ENCODE data around the gene ZNF622.
A peak's percentile ranks its signal among the peaks of the same experiment; 100 is the strongest.

Gene ZNF622, protein sequence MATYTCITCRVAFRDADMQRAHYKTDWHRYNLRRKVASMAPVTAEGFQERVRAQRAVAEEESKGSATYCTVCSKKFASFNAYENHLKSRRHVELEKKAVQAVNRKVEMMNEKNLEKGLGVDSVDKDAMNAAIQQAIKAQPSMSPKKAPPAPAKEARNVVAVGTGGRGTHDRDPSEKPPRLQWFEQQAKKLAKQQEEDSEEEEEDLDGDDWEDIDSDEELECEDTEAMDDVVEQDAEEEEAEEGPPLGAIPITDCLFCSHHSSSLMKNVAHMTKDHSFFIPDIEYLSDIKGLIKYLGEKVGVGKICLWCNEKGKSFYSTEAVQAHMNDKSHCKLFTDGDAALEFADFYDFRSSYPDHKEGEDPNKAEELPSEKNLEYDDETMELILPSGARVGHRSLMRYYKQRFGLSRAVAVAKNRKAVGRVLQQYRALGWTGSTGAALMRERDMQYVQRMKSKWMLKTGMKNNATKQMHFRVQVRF

DNA sequence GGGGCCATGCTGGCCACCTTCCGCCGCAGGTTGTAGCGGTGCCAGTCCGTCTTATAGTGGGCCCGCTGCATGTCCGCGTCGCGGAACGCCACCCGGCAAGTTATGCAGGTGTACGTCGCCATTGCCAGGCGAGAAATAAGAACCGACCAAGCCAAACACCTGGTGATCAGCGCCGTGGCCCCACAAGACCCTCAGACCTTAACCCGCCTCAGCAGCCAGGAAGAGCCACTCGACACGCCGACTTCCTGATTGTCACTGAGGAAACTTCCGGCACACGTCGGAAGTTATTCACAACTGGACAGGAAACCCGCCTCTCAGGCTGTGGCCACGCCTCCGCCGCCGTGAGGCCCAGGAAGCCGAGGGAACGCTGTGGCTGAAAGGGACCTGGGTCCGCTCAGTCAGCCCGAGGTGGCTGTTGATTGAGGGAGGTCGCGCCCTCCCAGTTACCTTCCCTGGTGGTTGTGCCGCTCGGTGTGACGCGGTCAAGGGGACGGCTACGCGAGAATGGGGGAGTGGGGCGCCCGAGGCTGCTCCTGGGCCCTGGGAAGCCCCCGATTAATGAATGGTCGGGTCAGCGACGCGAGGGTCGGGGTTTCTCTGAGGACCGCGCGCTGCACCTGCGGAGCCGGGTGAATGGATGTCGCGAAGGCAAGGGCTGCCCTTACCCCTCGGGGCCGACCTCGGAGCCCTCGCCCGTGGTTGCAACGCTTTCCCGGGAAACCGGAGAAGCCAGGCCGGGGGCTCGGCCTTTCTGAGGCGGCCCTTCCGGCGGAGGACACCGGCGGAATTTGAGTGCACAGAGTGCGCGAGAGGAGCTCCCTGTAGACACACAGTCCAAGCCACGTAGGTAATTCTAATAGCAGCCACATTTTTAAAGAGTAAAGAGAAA lies at the start of gene ZNF622:
Gene ZNF622 (minus strand): TSS at position 257 of the 889 bp plus-strand sequence. CDS start 135 bp downstream, at position 122.
- peak within 1 kb of the TSS; percentile 97 for H3K4me3 ChIP-seq (ENCODE audit: low read depth, low read length)
- TF ChIP-seq, protein P1, sequence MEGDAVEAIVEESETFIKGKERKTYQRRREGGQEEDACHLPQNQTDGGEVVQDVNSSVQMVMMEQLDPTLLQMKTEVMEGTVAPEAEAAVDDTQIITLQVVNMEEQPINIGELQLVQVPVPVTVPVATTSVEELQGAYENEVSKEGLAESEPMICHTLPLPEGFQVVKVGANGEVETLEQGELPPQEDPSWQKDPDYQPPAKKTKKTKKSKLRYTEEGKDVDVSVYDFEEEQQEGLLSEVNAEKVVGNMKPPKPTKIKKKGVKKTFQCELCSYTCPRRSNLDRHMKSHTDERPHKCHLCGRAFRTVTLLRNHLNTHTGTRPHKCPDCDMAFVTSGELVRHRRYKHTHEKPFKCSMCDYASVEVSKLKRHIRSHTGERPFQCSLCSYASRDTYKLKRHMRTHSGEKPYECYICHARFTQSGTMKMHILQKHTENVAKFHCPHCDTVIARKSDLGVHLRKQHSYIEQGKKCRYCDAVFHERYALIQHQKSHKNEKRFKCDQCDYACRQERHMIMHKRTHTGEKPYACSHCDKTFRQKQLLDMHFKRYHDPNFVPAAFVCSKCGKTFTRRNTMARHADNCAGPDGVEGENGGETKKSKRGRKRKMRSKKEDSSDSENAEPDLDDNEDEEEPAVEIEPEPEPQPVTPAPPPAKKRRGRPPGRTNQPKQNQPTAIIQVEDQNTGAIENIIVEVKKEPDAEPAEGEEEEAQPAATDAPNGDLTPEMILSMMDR (IDR thresholded peaks at IDR 0.05; ENCODE audit: low read depth, low read length), result no peak

DNA sequence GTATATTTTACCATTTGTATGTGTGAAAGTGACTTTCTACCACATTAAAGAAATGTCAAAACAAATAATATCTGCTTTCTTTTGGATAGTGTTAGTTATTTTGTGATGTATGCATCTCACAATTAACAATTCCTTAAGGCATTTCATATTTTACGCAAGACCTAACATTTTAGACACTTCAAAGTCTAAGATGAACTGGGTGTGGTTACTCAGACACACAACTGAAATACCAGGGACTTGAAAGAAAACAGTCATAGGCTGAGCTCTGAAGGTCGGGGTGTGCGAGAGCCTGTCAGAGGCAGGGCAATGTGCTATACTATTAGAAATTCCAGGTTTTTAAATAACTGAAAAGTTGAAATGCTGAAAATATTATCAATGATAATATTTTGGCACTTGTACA lies 44.5 kb upstream of the ZNF622 start:
- H3K4me3 ChIP-seq (ENCODE audit: low read depth, low read length), result no peak overlapping the region
- TF ChIP-seq, protein P1 (IDR thresholded peaks at IDR 0.05; ENCODE audit: low read depth, low read length), result no peak

DNA sequence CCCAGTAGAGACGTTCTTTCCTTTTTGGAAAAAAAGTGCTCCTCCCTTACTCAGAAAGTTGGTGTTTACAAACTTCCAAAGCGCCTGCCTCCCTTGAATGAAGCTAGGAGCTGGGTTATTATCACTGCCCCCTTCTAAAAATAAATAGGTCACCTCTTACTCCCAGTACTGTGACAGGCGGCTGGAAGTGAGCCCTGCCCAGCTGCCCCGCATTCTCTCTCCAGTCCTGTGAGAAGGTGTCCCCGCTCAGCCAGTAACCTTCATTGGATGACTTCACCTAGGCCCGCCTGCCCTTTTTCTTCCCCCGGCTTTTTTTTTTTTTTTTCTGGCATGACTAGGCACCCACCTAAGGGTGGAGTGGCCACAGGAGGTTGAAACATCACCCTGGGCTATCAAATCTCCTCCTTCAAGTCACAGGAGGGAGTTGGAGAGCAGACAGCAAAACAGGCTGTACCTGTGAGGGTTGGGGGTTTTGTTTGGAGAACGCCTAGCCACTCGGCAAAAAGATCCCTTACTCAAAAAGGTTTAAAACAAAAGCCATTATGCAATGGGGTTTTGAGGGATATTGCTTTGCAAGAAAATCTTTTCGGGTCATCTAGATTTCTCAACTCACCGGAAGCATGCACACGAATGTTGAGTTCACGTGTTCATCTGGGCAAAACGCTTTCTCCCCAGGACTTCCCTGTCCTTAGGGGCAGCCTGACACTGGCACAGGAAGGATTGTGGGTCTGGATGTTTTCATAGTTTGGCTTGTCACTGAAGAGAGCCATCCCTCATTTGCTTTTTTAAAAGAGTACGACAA lies 43.3 kb upstream of the ZNF622 start:
- TF ChIP-seq, protein P1 (IDR thresholded peaks at IDR 0.05; ENCODE audit: low read depth, low read length), result no peak
- H3K4me3 ChIP-seq (ENCODE audit: low read depth, low read length), result no peak overlapping the region

DNA sequence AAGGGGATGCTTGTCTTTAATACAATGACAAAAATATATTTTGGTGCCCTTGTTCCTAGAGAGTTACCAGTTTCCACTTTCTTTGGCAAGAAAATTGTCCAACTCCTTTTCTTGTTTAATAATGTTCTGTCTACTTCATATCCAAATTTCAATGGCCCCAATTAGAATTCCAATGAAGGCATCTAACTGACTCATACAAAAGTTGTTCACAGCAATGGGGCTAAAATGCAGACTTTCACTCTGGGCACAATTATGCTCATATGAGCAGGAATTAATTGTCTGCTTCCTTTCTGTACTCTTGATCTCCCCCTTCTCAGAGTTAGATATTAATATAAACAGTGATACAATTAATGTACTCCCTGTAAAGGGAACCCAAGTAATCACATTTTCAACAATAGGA lies 42.1 kb upstream of the ZNF622 start:
- TF ChIP-seq, protein P1 (IDR thresholded peaks at IDR 0.05; ENCODE audit: low read depth, low read length), result no peak
- H3K4me3 ChIP-seq (ENCODE audit: low read depth, low read length), result no peak overlapping the region

DNA sequence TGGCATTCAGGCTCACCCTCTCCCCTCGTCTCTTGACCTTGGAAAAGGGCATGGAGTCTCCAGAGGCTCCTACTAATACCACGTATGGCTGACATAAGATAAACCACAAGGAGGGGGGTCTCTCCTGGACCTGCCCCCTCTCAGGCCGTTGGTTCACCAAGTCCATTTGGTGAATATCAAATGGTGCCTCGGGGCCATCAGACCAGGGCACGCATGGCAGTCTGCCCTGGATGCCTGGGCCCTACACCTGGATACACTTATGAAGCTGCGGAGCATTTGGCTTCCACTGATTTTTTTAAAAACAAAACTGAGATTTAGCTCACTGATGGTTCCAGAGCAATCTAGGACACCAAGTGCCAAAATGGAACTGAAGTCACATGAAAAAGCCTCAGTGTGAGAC lies 40.3 kb upstream of the ZNF622 start:
- TF ChIP-seq, protein P1 (IDR thresholded peaks at IDR 0.05; ENCODE audit: low read depth, low read length), result no peak
- no peak overlapping the region for H3K4me3 ChIP-seq (ENCODE audit: low read depth, low read length)

DNA sequence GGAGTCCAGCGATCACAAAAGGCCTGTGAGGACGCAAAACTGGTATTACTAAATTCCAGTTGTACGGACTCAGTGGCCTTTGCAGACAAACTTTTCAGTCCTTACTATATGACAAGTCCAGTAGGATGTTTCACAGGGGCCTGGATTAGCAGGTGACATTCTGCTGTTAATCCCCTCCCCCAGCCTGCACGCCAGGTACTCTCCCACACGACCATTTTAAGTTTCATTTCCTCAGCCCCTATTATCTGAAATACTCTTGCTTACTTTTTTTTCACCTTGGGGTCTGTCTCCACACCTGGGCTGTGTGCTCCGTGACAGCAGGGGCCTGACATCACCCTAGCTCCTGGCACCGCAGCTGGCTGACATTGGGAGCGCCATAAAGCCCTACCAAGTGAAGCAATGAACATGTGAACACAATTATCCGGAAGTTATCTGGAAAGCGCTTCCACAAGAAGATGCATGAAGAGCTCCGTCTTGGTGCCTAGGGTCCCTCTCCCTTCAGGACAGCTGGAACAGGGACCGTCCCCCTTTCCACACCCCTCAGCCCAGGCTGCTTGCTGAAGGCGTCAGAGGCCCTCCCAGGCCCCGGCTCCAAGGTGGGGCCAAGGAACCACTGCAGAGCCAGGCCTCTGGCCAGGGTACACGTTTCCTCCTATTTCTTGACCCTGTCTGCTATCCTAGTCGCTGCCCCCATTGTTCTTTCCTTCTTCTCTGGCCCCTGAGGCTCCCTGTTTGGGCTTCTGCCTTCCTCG lies 39.7 kb upstream of the ZNF622 start:
- TF ChIP-seq, protein P1 (IDR thresholded peaks at IDR 0.05; ENCODE audit: low read depth, low read length), result no peak
- H3K4me3 ChIP-seq (ENCODE audit: low read depth, low read length), result no peak overlapping the region

Data from WI38 (cell line).